ENCODE results near the gene ZNF507.
A peak's percentile ranks its signal among the peaks of the same experiment; 100 is the strongest.
"Not testable (repeated sequence)": the region's sequence is repeated elsewhere in the genome, so short reads cannot be mapped to it uniquely, and the experiment has no call there.

ZNF507 gene

GRCh38 chr19:32415246-32415645 is 69.8 kb downstream of the ZNF507 start:
- DNase-seq (ENCODE audit: low spot score) = no peak

GRCh38 chr19:32415669-32416068 is 70.3 kb downstream of the ZNF507 start:
- DNase-seq (ENCODE audit: low spot score) = no peak

GRCh38 chr19:32416749-32417456 is 71.5 kb downstream of the ZNF507 start:
- DNase-seq (ENCODE audit: low spot score) = no peak

GRCh38 chr19:32418155-32418554 is 72.7 kb downstream of the ZNF507 start:
- no peak for DNase-seq (ENCODE audit: low spot score)

GRCh38 chr19:32421589-32422361 is 76.4 kb downstream of the ZNF507 start:
- peak; percentile 37 for DNase-seq (ENCODE audit: low spot score)

- DNase-seq (ENCODE audit: low spot score) = no peak
Observed at GRCh38 chr19:32422435-32422834, 77.0 kb downstream of the ZNF507 start.

- not testable (repeated sequence) for DNase-seq (ENCODE audit: low spot score)
Observed at GRCh38 chr19:32423944-32424343, 78.5 kb downstream of the ZNF507 start.

- DNase-seq (ENCODE audit: low spot score) = no peak
Observed at GRCh38 chr19:32427536-32427935, 82.1 kb downstream of the ZNF507 start.

GRCh38 chr19:32436692-32437091 is 91.3 kb downstream of the ZNF507 start:
- DNase-seq (ENCODE audit: low spot score) = no peak

GRCh38 chr19:32437096-32437495 is 91.7 kb downstream of the ZNF507 start:
- no peak for DNase-seq (ENCODE audit: low spot score)

All from kidney capillary endothelial cell (primary cell).